ENCODE measurements around the gene FKBP5.
A peak's percentile ranks its signal among the peaks of the same experiment; 100 is the strongest.

The FKBP5 gene

DNA sequence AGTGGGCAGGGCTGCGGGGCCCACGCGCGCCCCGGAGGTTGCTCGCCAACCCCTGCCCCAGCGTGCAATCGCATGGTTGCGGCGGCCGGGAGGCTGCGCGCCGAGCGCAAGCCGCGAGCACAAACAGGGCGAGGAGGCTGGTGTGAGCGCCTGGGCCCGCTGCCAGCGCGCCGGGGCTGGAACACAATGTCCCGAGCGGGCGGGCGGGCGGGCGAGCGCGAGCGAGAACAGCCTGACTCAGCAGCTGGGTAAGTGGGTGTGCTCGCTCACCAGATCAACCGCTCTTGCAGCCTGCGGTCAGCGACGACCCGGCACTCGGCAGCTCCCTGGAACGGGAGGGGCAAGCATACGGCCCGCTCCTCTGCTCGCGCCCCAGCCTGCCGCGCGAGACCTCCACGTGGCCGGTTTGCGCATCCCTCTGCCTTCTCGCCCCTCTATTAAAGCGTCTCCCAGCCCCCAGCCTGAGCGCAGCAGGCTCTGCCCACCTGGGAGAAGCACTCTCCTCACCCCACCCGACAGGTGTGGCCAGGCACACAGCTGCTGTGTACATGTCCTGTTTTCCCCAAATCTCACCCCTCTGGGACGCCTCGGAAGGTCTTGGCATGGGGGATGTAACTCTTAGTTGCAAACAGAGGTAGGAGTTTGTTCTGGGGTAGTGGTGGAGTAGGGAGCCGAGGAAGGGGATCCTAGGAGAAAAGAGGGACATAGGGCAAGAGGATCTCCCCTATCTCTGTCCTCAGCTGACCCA lies 39.4 kb upstream of the FKBP5 start:
- DNase-seq (ENCODE audit: low read depth in 2 of 2): peak; percentile 98 to 99
- H3K4me3 ChIP-seq (replicated peaks in 1 of 2; ENCODE audit: low read depth in 2 of 2, low read length in 2 of 2): peak overlapping the region; percentile 53 to 54
- TF ChIP-seq, protein P1, sequence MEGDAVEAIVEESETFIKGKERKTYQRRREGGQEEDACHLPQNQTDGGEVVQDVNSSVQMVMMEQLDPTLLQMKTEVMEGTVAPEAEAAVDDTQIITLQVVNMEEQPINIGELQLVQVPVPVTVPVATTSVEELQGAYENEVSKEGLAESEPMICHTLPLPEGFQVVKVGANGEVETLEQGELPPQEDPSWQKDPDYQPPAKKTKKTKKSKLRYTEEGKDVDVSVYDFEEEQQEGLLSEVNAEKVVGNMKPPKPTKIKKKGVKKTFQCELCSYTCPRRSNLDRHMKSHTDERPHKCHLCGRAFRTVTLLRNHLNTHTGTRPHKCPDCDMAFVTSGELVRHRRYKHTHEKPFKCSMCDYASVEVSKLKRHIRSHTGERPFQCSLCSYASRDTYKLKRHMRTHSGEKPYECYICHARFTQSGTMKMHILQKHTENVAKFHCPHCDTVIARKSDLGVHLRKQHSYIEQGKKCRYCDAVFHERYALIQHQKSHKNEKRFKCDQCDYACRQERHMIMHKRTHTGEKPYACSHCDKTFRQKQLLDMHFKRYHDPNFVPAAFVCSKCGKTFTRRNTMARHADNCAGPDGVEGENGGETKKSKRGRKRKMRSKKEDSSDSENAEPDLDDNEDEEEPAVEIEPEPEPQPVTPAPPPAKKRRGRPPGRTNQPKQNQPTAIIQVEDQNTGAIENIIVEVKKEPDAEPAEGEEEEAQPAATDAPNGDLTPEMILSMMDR (IDR thresholded peaks at IDR 0.05; ENCODE audit: low read depth, low read length): no peak

DNA sequence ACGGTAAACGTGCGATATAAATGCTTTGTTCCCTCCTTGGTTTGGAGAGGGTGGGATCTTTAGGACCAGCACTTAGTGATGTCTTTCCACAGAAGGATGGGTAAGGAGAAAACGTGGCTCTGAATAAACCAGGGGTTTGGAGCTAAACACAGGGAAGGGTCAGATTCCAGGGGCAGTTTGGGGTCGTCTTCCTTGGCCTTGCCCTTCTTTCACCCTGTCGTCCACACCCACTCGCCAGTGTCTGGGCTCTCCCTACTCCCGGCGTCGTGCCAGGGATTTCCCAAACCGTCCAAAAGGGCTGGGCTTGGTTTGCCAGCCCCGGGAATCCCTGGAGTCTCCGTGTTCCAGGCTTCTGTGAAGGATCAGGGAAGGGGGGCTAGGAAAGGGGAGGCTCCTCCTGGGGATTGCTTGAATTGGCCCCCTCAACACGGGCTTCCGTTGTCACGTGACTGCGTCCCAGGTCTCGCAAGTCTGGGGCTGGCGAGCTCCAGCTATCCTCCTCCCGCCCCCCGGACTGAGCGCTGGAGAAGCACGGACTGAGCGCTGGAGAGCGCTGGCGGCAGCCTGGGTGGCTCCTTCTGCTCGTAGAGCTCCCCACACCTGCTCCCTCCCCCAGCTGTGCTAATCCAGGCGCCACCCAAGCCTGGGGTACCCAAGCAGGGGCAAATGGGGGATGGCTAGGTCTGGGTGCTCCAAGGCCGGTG lies 38.7 kb upstream of the FKBP5 start:
- DNase-seq (ENCODE audit: low read depth in 2 of 2): peak; percentile 87 to 97
- peak overlapping the region; percentile 53 to 54 for H3K4me3 ChIP-seq (replicated peaks in 1 of 2; ENCODE audit: low read depth in 2 of 2, low read length in 2 of 2)
- TF ChIP-seq, protein P1 (IDR thresholded peaks at IDR 0.05; ENCODE audit: low read depth, low read length): no peak

DNA sequence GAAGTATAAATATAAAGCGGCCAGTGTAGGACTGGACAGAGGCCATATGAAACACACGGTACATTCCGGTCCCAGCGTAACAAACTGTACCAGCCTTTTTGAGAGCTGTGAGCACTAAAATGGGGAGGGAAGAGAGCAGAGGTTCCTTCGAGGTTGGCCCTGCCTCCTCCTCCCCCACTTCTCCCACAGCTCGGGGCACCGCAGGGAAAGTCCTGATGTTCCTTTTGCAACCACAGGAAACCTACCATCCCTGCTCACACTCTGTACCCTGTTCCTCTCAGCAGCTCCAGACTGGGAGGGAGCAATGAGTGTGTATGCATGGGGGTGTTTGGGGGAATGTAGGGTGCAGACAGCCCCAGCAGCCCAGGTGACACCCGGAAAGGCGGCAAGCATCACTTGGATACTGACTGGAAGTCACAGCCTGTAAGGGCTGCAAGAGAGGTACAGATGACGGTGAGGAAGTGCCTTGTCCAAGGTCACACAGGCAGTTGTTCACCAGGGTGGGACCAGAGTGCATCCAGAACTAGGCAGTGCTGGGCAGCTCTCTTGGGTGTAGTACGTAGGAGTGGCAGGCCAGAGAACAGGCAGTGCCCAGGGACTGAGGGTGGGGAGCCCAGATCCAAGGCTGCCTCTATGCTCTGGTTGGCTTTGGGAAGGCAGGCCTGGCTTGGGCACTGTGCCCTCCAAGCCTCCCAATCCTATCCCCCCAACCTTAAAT lies 37.2 kb upstream of the FKBP5 start:
- TF ChIP-seq, protein P1 (IDR thresholded peaks at IDR 0.05; ENCODE audit: low read depth, low read length): no peak
- peak; percentile 83 to 89 for DNase-seq (ENCODE audit: low read depth in 2 of 2)
- H3K4me3 ChIP-seq (replicated peaks in 1 of 2; ENCODE audit: low read depth in 2 of 2, low read length in 2 of 2): peak overlapping the region in 1 of 2 donors; percentile 12

DNA sequence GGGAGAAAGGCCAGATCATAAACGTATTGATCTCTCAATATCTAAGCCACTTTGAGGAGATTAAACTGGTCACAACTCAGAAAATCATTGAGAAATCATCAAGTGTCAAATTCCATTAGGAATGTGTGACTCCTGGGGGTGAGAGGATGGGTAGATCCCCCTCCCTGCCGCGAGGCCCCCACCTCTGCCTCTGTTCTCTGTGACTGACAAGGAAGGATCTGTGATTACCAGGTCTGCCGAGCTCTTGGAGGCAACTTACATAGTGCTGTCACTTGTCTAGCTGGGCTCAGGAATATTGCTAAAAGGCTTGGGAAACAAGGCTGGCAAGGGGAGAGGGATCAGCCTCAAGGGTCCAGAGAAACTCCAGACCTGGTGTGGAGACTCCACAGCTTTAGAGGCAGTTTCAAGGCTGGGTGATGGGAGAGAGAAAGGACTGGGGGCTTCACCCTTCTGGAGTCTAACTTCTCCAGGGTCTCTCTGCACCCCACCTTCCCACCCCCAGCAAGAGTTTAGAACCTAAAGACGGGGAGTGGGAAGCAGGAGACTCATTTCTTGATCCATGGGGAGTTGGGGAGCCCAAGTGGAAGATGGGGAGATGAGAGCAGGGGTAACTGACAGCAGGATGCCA lies 36.5 kb upstream of the FKBP5 start:
- DNase-seq (ENCODE audit: low read depth in 2 of 2): no peak
- TF ChIP-seq, protein P1 (IDR thresholded peaks at IDR 0.05; ENCODE audit: low read depth, low read length): no peak
- no peak overlapping the region for H3K4me3 ChIP-seq (replicated peaks in 1 of 2; ENCODE audit: low read depth in 2 of 2, low read length in 2 of 2)

DNA sequence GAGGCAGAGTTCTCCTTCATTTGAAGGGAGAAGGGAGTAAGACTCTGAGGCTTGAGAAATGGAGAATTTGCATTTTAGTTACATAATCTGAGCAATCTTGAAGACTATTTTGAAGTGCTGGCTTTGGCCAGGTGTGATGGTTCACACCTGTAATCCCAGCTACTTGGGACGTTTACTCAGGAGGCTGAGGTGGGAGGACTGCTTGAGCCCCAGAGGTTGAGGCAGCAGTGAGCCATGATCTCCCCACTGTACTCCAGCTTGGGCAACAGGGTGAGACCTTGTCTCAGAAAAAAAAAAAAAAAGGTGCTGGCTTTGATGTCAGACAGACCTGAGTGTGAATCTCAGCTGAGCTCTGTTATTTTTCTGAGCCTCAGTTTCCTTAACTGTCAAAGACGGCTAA lies 35.8 kb upstream of the FKBP5 start:
- H3K4me3 ChIP-seq (replicated peaks in 1 of 2; ENCODE audit: low read depth in 2 of 2, low read length in 2 of 2): no peak overlapping the region
- TF ChIP-seq, protein P1 (IDR thresholded peaks at IDR 0.05; ENCODE audit: low read depth, low read length): no peak
- DNase-seq (ENCODE audit: low read depth in 2 of 2): no peak

DNA sequence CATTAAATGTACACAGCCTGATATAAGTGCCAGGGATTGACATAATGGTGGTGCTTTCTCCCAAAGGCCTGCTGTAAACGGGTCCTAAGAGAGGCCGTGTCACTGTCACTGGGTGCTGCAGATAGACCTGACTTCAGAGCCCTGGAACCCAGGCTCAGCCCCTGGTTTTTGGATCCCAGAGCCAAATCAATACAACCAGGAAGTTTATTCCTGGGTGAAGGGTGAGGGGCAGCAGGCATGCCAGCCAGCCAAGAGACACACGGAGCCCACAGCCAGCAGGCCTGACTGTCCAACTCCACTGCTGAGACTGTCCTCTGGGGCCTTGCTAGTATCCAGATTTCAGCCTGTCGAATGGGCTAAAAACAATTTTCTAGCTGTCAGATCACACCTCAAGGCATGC lies 35.3 kb upstream of the FKBP5 start:
- no peak overlapping the region for H3K4me3 ChIP-seq (replicated peaks in 1 of 2; ENCODE audit: low read depth in 2 of 2, low read length in 2 of 2)
- TF ChIP-seq, protein P1 (IDR thresholded peaks at IDR 0.05; ENCODE audit: low read depth, low read length): no peak
- no peak for DNase-seq (ENCODE audit: low read depth in 2 of 2)
